Activated T-cell treated with anti-CD3 and anti-CD28 coated beads, Interleukin-2, amount 50 U/mL, for 48 hours (primary cell): ENCODE results near the gene CMYA5.
A peak's percentile ranks its signal among the peaks of the same experiment; 100 is the strongest.
"Not testable (repeated sequence)": the region's sequence is repeated elsewhere in the genome, so short reads cannot be mapped to it uniquely, and the experiment has no call there.

Experiments used
- DNase-seq, 2 experiments: peaks; one replicate each; pipeline ENCODE4 v3.0.0-alpha.2; 2020

Gene CMYA5

DNA sequence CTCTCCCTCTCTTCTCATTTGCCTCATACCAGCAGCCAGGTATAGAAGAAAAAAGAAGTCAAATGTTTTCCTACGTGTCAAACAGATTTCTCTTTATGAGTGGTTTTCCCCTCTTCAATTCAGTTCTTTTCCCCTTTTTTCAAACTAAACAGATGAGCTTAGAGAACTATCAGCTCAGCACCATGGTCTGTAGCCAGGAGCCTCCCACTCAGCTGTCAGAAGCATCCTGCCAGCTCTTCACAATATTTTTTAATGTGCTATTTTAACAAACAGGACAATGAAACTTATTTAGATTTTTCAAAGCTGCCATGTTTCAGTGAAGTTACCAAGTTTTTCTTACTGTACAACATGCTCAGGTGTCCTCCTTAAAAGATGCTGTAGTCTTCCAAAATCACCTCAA is 63.5 kb downstream of the CMYA5 start:
- DNase-seq, result no peak

DNA sequence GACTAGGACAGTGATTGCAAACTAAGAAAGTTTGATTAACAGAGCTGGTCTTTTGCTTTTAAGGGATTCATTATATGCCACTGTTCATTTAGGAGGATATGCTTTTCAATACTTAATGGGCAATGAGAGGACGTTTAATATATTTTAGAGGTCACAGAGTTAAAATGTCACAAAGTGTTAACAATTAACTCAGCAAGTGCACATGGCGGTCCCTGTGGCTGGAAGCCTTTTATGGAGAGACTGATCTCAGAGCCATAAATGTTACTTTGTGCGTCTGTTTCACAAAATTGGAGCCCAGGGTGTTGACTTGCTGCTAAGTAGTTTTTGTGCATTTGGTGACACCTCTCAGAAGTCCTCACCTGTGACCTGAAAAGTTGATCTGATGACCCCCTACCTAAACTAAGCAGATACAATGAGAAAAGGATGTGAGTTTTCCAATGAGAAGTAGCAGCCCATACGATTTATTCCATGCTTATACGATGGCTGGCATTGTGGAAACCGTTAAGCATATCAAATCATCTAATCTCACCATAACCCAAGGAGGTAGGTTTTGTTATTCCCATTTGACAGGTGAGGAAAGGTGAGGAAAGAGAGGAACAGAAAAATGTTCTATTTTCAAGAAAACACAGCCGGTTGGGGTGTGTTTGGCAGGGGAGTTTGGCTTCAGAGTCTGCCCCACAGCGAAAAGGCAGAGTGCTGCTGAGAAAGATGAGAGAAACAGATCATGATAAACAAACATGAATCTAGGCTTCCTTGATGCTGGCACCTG is 64.4 kb downstream of the CMYA5 start:
- DNase-seq, result no peak

DNA sequence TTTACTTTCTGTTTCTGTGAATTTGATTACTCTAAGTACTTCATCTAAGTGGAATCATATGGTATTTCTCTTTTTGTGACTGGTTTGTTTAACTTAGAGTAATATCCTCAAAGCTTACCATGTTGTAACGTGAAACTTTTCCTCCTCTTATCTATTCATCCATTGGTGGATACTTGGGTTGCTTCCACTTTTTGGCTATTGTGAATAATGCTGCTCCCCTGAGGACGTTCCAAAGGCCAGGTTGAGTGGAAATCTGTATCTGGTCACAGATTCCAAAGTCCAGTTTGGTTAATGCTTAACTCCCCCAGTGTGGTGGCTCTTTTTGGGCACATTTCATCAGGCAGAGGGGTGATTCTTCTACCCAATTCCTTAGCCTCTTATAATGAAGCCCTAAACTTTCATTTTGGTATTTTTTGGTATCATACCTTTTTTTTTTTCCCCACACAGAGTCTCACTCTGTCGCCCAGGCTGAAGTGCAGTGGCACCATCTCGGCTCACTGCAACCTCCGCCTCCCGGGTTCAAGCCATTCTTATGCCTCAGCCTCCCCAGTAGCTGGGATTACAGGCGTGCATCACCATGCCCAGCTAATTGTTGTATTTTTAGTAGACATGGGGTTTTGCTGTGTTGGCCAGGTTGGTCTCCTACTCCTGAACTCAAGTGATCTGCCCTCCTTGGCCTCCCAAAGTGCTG is 65.4 kb downstream of the CMYA5 start:
- no peak for DNase-seq

DNA sequence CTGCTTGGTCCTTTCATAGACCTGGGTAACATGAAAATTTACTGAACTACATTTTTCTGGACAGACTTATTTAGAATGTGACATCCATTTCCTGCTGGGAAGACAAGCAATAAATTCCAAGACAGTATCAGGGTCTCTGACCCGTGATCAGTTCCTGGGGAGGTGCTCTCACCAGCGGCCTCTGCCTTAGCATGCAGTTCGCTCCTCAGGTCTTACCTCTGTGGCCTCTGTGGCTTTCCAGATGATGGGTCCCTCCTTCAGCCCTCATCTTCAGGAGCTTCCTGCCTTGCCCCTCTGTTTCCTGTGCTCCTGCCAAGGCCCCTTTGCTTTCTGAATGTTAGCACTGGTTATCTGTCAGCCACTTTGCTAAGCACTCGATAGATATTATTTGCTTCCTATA is 66.4 kb downstream of the CMYA5 start:
- no peak for DNase-seq

DNA sequence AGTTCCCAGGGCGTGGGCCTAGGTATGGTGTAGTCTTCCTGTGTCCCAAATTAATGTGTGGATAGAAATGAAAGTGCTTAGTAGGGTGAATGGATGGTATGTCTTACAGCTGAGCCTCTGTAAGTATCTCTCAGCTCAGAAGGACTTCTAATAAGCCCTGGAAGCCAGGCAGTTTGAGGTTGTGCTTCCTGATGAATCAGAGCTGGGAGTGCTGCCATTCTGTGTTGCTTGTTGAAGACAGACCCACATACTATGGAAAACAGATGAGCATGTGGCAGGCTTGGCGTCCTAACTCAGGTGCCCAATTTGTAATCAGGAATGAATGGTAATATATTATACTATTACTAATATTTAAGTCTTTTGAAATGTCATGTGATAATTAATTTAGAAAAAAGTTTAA is 69.8 kb downstream of the CMYA5 start:
- no peak for DNase-seq

DNA sequence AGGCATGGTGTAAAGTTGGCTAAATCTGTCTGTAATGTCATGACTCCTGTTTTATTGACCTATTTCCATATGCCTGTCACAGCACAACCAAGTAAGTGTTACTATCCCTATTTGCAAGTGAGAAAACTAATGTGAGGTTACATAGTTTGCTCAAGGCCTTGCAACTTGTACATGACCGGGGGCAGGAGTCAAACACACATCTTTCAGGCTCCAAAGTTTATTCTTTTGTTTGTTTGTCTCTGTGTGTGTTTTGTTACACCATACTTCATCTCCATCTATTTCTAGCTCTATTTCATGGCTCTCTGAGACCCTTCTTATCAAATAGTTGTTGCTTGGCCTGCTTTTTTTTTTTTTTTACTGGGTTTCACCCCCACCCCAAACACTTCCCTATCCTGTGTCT is 70.2 kb downstream of the CMYA5 start:
- no peak for DNase-seq

DNA sequence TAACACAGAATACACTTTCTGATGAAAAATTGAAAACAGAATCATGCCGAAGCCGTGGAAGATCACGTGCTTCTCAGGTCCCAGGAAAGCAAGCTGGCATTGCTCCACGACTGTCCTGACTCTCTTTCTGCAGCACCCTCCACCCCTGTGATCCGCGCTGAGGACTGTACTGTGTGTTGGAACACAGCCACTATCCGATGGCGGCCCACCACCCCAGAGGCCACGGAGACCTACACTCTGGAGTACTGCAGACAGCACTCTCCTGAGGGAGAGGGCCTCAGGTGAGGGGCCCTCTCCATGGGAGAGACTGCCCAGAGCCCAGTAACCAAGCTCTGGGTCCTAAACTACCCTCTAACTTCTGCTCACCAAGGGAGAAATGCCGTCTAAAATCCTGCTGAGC is 73.3 kb downstream of the CMYA5 start:
- DNase-seq, result no peak

DNA sequence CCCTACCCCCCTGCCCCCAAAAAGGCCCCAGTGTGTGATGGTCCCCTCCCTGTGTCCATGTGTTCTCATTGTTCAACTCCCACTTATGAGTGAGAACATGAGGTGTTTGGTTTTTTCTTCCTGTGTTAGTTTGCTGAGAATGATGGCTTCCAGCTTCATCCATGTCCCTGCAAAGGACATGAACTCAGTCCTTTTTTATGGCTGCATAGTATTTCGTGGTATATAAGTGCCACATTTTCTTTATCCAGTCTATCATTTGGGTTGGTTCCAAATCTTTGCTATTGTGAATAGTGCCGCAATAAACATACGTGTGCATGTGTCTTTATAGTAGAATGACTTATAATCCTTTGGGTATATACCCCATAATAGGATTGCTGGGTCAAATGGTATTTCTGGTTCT is 74.5 kb downstream of the CMYA5 start:
- DNase-seq, result not testable (repeated sequence)

DNA sequence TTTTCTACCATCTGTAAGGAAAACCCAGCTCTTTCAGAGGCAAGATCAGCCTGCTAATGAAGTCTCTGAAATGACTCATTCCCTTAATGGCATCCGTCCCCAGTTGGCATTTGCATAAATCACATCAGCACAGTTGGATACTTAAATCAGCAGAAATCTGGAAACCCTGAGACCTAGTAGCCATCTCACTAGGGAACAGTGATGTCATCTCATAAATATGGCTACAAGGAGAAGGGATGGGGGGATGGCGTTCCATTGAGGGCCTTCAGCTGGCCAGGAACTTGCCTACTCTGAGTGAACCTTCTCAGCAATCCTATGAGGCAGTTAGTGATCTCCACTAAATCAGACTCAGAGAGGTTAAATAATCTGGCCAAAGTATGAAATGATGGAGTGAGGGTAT is 81.8 kb downstream of the CMYA5 start:
- no peak for DNase-seq

DNA sequence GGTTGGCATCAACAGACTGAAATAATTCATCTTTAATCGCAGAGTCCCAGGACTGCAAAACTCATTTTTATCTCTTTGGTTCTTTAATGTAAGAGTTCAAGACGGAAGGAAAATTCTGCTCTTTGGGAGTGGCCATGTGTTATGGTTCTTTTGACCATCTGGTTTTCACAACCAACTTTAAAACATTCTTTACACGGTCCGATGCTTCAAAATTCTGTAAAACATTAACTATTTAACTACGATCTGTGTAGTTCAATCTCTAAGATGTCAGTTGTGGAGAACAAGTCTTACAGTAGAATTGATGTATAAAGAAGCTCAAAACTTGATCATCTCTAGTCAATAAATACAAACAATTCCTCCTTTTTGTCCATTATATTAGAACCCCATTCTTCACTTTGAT is 83.0 kb downstream of the CMYA5 start:
- DNase-seq, result no peak

DNA sequence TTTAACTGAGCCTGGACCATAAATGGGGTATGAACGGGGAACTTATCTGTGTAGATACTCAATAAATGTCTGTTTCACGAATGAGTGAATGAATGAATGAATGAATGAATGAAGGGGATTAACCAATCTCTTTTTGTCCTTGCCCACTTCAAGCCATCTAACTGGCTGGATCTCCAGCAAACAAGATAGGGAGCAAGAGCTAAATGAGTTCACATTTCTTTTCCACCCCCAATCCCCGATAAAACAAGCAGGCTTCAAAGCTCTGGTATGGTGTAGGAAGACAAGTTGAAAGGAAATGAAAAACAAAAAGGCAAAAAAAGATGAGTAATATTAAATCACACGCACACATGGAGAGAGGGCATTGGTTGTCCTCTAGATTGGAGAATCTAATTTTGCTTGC is 84.0 kb downstream of the CMYA5 start:
- DNase-seq, result no peak

DNA sequence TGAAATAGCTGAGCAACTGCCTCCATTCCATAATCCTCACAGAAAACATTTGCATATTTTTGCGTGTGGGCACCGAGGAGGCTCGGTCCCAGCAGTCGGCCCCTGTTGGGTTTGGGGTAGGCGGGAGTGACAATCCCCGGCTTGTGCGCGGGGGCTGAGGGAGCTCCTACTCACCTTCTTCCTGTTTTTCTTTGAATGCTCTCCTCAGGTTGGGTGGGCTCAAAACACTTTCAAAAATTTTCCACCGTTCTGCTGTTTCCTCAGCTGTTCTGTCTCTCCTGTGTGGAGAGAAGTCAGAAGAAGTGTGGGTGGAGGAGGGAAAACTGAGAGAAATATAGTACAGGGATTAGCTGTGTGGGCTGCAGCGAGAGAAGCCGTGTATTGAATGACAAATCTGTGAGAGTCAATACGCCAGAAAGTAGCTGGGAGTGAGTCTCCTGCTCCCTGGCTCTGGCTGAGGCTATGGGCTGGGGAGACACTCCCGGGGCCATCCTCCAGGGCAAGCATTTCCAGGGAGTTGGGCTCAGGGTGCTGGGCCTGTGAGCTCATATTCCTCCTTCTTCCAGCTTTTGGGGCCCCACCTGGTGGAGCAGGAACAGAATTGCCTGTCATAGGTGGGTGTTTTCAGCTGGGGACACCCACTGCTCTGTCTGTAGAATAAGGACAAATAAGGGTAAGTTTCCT is 84.7 kb downstream of the CMYA5 start:
- DNase-seq, result peak; percentile 22 to 31

DNA sequence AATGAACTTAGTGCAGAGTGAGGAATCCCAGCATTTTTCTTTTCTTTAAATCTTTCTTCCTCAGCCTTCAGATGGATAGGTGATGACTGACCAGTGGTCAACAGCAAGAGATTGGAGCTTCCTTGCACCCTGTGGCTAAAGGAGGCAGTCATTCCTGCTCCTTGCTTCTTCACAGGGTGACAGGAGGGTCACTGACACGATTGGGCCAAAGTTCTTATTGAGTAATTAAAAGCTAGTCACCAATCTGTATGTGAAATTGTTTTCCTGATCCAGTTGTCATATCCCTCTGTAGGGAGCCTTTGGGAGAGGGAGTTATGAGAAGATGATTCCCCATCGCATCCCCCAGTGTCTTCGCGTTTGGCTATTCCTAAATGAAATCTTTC is 85.2 kb downstream of the CMYA5 start:
- no peak for DNase-seq

DNA sequence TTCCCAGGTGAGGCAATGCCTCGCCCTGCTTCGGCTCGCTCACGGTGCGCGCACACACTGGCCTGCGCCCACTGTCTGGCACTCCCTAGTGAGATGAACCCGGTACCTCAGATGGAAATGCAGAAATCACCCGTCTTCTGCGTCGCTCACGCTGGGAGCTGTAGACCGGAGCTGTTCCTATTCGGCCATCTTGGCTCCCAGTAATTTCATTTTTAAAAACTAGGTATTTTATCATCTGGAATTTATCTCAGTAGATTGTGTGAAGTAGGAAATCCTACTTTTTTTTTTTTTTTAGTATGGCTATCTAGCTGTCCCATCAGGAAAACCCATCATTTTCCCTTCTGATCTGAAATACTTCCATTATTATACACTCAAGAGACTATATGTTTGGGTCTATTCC is 95.1 kb downstream of the CMYA5 start:
- DNase-seq, result not testable (repeated sequence)

DNA sequence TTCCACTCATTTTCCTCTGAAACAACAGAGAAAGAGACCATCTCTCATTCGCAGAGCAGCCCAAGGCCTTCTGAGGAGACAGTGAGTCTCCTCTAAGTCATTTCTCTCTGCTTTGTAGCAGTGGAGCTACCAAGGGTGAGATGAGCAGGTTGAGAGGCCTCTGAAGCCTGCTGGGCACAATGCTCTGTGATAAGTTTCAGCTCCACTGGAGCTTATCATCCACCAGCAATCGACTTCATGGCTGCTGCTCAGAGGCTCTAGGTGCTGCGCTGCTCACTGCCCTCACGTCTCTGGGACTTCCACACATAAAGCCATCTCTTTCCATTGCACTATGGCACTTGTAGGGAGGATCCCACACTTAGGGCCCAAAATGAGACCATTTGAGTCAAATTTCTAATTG is 96.3 kb downstream of the CMYA5 start:
- DNase-seq, result no peak

DNA sequence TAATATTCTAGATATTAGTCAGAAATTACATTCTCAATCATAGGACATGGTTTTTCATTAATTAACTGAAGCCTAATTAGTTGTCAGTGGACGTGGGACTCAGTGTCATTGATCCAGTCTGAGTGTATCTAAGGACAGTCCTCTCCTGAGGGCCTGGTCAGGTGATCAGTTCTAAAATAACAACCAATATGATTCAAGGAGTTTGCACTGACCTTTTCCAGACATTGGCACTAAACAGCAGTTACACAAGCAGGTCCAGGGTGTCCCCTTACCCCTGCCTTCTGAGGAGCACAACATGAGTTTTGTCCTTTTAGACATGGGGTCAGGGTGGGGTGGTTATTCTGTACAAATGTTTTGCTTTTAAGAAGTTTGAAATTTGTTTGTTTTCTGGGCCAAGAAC is 97.8 kb downstream of the CMYA5 start:
- no peak for DNase-seq

DNA sequence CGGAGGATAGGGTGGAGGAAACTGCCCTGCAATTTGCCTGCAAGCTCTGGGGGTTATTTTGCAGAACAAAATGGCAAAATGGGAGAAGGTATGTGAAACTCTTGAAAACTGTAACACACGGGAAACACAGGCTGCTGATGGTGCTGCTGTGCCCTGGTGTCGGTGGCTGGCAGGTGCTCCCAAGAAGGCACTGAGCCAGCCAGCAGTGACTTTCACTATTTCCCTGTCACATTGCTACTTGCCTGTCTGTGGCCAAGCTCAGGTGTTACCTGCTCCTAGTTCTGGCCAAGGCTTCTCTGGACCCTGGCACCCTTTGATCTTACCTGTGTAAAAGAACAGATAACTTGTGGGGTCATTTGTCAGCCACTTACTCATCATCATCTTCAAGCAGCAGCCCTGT is 102.2 kb downstream of the CMYA5 start:
- DNase-seq, result no peak

DNA sequence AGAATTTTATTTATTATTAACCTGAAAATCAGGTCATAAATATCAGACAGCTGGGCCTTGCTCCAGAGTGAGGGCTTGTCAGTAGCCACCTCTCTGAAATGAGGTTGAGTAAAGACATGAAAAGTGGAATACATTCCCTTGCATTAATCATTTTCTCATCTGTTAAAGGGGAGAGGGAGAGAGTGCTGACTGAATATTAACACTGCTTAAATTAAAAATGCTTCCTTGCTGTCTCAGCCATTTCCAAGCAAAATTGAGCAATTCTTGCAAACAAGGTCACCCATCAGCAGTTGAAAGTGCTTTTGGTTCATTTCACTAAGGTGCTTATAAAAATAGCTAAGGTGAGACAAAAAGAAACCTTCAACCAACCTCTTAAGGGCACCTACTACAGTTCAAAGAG is 102.8 kb downstream of the CMYA5 start:
- no peak for DNase-seq

DNA sequence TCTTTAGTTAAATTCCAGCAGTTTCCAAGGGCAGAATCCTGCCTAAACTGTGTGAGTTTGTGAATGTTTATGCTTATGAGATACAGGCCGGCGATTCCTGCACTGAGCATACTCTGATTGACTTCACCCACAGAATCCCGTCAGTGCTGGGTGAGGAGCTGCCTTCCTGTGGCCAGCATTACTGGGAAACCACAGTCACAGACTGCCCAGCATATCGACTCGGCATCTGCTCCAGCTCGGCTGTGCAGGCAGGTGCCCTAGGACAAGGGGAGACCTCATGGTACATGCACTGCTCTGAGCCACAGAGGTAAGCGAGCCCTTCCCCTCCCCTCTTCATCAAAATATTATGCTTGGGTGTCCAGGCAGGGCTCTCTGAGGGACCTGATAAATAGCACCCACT is 103.7 kb downstream of the CMYA5 start:
- no peak for DNase-seq

DNA sequence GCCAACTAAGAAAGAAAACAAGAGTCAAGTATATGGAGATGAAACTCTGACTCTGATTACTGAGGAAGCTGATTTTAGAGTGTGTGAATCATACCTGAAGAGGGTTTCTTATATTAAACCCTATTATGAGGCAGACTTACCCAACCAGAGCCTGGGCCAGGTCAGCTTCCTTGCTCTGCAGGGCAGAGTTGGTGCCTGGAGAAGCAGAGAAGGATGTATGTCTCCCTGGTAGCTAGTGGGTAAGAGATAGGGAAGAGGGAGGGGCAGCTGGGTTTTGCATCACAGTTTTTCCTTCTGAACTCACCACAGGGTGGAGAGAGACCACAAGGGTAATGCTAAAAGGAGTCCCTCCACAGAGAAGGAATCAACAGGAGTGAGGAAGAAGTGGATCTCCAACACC is 104.1 kb downstream of the CMYA5 start:
- no peak for DNase-seq

DNA sequence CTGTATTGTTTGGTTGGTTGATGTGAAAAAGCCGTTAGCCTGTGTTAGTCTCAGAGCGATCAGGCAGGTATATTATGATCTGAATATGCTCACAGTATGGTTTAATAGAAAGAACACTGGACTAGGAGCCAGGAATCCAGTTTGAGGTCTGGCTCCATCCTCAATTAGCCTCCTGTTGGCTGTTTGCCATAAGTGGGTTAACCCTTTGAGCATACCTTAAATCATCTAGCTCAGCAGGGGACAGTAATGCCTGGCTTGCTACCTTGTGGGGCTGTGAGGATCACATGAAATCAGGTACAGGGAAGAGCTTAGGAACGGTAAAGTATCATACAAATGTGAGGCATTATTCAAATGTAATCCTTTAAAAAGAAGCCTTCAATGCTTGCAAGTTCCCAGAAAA is 104.7 kb downstream of the CMYA5 start:
- no peak for DNase-seq

DNA sequence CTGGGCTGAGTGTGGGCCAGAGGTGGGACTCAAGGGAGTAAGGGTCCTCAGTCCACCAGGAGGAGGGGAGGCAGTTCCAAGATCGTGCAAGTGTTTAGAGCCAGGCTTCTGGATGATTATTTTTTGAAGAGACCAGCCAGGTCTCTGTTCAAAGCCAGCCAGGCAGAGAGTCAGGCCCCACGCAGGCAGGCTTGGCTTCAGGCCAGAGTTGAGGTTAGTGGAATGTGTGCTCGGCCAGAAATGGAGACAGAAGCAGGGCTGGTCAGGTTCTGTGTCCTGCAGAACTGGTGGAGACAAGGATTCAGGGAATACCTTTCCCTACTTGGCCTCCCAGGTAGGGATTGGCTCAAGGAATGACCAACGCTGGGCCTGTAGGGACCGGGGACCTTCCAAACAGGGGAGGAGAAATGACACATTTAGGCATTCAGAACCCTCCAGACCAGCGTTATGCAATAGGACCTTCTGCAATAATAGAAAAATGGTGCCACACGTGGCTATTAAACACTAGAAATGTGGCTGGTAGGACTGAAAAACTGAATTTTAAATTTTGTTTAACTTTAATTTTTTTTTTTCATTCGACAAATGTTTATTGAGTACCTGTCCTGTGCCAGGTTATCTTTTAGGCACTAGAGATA is 106.2 kb downstream of the CMYA5 start:
- DNase-seq, result no peak

DNA sequence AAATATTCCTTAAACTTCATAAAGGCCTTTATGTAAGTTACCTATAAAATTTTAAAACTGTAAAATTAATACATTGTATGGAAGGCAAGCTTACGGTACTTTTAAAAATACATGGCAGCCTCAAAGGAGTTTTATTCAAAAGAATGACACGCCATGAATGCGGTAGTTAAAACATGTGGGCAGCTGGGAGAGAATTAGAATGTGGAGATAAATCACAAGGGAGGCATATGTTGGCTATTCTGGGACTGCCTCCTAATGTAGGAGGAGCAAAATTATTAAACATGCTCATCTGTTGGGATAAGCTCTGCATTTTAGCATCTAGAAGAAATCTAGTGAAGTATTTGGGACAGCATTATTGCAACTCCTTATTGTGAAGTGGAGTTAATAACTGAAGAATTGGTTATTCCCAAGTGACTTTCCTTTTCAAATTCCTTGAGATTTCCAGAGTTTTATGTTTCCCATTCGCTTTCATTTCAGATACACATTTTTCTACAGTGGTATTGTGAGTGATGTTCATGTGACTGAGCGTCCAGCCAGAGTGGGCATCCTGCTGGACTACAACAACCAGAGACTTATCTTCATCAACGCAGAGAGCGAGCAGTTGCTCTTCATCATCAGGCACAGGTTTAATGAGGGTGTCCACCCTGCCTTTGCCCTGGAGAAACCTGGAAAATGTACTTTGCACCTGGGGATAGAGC is 109.4 kb downstream of the CMYA5 start:
- DNase-seq, result no peak
